GM19438 (cell line): ENCODE data around the gene FGD4.
"Not testable (repeated sequence)": the region's sequence is repeated elsewhere in the genome, so short reads cannot be mapped to it uniquely, and the experiment has no call there.

Source experiments
- ATAC-seq: cut with Tn5 transposase; IDR thresholded peaks from one replicate; pipeline ENCODE4 v1.9.1; 2021; ENCODE audit warnings: low read depth; ENCODE audit not compliant: unreplicated experiment

The FGD4 gene

DNA sequence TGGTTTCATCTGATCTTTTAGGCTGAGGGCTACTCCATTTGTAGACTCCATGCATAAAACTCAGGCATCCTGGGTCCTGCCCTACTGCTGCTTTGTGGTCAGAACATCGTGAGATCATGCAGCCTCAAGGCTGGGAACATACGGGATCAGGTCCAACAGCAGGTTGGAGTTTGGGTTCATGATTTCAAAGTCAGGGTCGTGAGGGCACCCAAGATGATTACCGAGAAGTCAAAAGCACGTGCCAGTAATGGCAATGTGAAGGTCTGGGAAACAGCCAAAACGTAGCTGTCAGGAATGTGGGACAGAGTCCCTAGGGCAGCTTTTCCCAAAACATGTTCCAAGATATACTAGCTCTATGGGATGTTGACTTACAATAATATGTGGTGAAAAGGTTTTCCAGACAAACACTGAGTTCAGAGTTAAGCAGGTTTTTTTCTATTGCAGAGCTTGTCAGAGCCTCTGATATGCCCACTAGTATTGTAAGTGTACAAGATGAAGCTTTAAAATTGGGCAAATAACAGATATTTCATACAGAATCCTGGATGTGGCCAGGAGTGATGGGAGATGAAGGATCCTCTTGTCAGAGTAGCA lies 149.4 kb downstream of the FGD4 start:
- no peak for ATAC-seq

DNA sequence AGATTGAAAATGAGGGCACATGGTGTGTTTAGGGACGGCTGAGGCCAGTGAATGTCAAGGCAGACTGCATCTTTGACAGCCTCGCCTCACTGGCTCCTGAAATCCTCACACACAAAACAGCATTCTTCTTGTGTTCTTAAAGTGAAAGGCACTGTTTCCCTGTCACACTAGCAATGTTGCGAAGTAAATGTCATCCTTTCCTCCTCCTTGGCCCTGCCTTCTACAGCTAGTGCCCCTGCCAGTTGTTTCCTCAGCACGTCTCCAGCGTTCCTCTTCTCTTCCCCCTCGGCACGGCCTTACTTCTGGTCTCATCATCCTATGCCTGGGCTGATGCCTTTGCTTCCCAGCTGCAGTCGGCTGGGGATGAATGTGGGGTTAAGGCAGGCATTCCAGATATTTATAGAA lies 150.3 kb downstream of the FGD4 start:
- ATAC-seq: no peak

DNA sequence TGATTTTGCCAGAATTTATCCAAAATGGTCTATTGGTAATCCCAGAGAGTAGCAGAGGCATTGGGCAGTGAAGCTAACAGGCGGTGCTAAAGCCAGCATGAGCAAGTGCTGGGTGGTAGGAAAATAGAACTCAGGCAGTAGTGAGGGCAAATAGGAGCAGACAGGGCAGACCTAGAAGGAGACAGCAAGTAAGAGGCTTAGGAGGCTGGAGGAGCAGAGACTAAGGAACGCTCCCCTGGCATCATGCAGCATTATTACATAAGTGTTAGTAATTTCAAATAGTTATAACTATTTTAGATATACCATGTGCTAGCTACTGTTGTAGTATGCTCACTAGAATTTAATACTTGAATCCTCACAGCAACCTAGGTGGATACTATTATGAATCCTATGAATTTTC lies 151.7 kb downstream of the FGD4 start:
- ATAC-seq: no peak

DNA sequence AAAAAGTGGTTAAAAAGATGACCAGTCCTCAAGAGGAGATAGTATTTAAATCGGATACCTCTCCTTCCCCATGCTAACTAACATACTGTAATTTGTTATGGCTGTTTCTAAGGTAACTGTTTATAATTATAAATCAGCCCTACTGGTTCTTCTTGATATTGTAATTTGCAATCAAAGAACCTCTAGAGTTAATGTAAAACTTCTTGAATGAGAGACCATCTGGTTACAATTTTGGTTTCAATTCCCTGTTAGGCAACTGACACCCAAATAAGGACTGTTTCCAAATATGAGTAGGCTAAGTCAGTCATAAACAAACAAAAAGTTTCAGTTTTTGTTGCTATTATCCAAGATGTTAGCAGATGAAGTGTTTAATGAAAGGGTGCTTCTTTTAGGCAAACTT lies 159.5 kb downstream of the FGD4 start:
- ATAC-seq: peak; percentile 97

DNA sequence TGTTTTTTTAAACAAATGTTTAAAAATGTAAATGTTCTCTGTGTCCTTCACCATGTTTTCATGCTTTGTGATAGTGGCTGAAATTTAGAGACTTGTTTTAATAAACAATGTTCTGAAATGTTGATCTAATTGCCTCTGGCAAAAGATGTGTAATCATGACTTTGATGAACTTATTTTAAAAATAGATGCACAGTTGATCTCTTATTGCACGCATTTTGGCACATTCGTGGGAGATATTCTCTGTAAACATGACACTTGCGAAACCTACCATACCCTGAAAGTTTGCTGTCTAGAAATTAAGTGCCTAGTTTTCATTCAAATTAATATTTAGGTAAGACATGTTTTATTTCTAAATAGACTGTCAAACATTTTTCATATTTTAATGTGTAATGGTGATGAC lies 160.1 kb downstream of the FGD4 start:
- peak; percentile 7 for ATAC-seq

DNA sequence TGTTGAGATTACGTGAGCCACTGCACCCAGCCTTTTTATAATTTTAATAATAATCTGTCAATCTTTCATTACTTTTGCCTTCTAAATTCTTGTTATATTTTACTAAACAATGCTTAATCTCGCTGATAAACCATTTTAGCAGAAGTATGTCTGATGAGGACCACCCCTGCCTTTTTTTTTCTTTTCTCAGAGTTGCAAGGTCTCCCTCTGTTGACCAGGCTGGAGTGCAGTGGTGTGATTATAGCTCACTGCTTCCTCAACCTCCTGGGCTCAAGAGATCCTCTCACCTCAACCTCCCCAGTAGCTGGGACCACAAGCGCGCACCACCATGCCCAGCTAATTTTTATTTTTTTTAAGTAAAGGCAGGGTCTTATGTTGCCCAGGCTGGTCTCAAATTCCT lies 161.2 kb downstream of the FGD4 start:
- ATAC-seq: no peak

DNA sequence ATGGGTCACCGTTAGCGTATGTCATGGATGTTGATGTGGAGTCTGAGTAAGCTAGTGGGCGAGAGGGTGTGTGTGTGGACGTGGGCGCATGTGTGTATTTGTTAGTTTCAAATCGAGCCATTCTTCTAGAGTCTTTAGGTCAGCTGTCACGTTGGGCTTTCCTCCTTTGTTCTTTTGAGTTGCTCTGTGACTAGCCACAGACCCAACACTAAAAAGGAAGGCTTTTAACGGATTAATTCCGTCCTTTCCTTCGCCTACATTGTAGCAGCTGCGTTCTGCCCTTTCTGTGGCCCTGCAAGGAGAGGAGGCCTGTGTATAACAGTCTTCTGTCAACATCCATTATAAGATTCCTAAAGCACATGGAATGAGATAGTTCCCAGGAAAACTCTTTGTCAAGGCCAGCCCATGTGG lies 162.6 kb downstream of the FGD4 start:
- no peak for ATAC-seq

DNA sequence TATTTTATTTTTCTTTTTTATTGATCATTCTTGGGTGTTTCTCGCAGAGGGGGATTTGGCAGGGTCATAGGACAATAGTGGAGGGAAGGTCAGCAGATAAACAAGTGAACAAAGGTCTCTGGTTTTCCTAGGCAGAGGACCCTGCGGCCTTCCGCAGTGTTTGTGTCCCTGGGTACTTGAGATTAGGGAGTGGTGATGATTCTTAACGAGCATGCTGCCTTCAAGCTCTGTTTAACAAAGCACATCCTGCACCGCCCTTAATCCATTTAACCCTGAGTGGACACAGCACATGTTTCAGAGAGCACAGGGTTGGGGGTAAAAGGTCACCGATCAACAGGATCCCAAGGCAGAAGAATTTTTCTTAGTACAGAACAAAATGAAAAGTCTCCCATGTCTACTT lies 163.1 kb downstream of the FGD4 start:
- ATAC-seq: not testable (repeated sequence)

DNA sequence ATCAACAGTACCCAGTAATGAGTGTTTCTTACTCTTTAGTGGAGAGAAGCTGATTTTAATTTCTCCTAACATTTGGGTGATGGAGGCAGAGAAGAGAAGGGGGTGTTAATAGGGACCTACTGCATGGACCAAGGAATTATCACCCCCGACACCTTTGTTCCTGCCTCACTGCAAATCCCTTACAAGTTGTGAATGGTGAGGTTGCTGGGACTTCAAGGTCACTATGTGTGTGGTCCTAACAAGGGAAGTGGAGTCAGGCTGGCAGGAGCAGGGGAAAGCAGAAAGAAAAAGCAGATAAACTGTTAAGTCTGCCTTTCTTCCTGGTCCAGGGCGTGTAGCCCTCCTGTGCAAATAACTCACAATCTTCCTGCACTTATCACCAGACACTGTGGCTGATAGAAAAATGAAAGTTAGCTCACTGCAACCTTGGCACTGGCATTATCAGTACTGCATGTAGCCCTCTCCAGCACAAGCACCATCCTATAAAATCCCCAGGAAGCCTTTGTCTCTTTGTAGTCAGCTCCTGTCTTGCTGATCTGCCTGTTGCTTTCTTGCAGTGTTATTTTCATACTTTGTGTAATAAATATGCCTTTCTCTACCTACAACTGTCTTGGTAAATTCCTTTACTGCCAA lies 167.4 kb downstream of the FGD4 start:
- ATAC-seq: no peak

DNA sequence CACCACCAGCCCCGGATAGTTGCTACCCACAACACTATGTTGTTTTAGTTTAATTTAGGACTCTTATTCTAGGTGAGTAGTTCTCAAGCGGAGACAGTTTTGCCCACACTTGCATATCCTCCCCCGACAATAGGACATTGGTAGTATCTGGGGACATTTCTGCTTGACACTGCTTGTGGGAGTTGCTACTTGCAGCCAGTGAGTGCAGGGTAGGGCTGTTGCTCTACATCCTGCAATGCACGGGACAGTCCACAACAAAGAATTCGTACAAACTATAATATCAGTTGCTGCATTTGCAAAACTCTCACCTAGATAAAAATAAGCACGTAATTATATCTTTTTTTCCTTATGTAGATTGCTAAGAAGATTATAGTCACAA lies 167.9 kb downstream of the FGD4 start:
- no peak for ATAC-seq

DNA sequence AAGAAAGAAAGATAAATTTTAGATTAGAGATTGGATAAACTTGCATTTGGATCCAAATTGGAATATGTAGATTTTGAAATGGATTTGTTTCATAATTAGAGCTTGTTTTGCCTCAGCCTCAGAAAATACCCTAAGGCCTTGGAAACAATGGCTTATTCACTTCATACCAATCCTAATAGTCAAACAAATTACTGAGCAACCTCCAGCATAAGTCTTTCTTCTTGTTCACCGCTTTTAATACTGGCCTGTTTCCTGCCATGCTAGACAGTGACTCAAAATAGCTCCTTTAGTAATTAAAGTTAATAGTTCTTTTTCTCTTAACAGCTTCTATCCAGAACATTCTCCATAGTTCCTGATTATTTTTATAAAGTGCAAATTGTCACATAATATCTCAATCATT lies 168.9 kb downstream of the FGD4 start:
- ATAC-seq: no peak

DNA sequence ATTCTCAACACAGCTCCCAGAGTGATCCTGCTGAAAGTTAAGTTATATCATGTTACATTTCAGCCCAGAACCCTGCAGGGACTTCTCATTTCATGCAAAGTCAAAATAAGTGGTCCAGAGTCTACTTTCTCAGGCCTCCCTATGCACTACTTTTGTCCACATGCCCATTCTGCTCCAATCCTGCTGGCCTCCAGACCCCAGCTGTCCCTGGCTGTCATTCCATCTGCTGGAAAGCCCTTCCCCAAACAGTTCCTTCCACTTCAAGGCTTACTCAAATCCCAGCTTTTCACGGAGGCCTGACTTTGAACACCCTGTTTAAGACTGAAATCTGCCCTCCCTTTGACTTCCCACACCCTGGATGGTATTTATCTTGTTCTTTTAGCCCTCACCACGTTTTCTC lies 169.9 kb downstream of the FGD4 start:
- ATAC-seq: no peak

DNA sequence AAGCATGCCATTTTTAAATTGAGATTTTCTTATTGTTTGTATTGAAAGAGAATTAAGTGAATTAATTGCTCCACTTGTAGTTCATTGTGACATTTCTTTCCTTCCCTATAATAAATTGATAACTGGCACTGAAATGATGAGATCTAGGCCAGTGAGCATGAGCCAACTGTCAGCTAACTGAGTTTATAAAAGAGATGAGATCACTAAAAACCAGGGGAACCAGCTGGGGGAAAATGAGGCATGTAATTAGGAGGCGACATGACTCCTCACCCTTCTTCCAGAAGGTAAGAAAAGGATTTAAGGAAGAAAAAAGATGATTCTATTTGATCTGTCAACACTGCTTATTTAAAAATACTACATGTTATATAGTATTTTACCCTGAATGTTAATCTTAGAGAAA lies 175.2 kb downstream of the FGD4 start:
- no peak for ATAC-seq

DNA sequence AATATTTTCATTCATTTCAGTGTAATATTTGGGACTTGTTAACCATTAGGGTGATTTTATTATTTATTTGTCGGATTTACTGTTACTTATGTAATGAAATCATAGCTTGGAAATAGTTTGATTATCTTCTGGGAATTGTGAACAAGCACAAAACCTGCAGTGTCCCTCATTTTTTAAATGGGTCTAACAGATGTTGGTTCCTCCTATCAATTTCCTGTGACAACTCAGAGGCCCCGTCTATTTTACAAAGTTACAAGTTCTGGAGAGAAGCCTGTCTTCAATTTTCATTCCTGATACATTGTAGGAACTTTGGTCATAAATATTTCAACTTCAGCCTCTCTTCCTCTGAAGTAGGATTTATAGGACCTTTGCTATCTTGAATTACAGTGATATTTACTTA lies 178.0 kb downstream of the FGD4 start:
- ATAC-seq: no peak

DNA sequence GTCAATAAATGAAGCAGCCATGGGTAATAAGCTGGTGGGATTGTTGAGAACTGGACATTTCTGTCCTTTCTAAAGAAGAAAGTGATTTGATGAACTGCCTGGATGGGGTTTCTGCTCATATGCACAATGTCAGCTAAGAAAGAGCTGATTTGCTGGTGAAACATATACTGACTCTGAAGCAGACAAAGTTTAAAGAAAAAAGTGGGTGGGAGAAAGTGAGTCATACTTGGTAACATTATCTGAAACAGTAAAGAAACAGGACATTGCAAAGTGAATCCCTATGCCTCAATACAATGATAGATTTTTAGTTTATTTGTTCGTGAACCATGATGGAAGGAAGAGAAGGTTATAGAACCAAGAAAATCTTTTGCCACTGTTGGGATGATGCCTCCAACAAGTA lies 184.2 kb downstream of the FGD4 start:
- no peak for ATAC-seq

DNA sequence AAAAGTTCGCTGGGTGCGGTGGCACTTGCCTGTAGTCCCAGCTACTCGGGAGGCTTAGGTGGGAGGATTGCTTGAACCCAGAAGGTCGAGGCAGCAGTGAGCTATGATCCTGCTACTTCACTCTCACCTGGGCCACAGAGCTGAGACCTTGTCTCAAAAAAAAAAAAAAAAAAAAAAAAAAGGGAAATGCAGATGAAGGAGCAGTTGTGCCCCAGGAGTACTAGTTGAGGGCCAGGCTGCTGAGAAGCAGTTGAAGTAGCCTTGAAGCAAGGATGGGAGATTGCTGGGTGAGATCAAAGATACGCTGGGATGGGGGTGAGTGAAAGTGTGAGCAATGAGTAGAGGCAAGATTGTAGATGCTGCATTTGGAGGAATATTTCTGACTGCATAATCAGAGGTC lies 186.3 kb downstream of the FGD4 start:
- no peak for ATAC-seq

DNA sequence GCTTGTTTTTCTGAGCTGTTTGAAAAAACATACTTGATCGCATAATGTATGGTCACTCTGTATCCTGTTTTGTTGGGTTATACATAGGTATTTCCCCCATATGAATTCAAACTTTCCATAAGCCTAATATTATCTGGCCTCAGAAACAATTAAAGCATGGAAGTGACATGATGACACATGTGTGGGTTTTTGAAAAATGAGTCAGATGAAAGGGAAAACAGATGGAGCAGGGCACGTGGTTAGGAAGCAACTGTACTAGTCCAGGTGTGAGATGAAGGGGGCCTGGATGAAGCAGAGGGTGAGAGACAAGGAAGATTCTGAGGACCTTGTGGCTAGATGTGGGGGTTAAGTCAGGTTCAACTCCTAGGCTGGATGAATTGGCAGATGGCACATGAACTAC lies 187.0 kb downstream of the FGD4 start:
- no peak for ATAC-seq

DNA sequence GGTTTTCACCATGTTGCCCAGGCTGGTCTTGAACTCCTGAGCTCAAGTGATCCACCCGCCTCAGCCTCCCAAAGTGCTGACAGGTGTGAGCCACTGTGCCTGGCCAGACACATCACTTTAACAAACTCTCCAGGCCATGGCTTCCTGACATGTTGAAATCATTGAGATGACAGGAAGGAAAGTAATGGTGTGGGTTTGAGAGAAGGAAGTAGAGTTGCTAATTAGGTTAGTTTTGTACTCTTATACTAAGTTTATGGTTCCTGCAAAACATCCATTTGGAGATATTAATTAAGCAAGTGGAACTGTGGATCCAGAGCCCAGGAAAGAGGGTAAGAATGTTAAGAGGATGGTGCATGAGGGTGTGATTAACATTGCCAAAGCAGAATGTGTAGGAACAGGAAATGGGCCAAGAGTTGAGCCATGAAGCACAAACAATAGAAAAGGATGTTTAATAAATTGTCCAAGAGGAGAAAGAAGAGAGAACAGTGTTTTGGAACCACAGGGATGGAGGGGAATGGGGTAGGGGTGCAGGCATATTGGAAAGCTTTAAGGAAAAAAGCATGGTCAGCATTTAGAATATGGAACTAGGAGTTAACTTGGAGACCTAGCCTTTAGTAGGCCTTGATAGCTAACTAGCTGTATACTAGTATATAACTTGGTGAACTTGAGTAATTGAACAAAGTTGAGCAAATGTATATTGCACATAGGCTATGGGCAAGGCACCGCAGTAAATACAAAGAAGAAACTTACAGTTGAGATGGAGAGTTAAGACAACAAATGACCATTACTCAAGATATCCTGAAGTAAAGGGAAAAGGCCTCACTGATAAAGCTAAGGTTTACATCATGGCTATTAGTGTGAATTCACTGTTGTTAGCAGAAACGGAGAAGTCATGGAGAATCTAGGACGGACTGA lies 188.5 kb downstream of the FGD4 start:
- no peak for ATAC-seq

DNA sequence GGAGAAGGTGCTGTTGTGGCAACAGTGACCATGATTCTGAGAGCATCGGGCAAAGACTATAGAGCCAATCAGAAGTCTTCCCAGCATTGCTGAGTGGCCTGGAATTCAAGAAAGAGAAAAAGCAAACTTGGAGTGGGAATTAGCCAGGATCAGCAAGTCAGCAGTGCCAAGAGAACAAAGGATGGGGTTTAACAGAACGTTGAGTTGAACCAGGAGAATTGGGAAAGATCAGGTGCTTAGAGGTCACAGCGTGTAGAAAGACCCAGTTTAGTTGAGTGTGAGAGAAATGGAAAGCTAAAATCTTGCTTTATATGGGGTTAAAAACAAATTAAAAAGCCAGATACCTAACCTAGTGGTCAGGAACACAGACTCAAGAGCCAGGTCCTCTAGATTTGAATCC lies 189.2 kb downstream of the FGD4 start:
- no peak for ATAC-seq

DNA sequence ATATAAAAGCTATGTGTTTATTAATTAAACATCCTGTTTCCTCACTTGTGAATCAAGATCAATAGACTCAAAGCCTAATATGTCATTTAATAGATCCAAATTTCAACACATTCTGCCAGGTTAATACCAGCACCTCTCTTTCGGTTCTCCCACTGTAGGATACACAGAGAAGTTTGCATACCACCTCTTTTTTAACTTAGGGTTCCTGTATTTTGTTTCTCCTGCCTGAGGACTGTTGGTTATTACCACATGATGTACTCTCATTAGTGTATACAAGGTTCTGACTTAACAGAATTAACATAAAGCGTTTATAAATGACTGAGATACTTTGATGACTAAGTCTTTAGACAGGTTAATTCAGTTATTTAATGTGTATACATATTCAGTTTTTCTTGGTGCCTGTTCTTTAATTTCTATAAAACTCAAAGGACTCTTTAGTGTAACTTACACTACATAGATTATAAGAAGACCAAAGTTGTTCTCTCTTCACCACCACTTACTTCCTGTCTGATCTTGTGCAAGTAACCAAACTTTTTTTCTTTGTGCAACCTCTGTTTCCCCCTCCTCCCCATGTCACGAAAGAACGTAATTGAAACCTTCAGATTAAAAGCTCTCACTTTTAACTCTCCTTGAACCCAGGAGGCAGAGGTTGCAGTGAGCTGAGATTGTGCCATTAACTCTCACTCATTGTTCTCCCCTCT lies 190.0 kb downstream of the FGD4 start:
- ATAC-seq: no peak

DNA sequence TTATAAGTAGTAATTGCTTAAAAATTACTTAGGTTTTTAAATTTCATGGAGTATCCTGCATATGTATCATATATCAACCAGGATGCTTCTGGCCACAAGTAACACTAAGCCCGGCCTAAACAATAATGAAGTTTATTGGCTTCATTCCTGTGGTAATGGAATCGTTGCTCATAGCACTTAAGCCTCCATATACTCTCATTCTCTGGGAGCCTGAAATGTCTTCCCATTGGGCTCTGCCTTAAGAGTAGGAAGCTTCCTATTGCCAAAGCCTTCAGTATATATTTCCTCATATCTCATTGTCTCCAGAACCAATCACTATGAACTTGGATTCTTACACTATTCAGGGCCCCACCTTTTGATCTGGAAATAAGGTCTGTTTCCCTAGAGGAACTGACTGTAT lies 195.9 kb downstream of the FGD4 start:
- no peak for ATAC-seq
